H1 (cell line): ENCODE data around the gene PHF13. TPM values are rescaled to one million over a fixed set of nuclear protein-coding genes. Genes with fewer than 3 reads are reported as not detected.

Experiments used
- CTCF ChIA-PET: fragments of 300-600 bp; sonication (Branson Sonifier 250); formaldehyde crosslinking; loops from one replicate; lab custom pipeline; 2021; ENCODE audit not compliant: partially characterized antibody; lab: Charles Lee
- POLR2A ChIA-PET: fragments of 300-600 bp; sonication (Branson Sonifier 250); formaldehyde crosslinking; loops from one replicate; lab custom pipeline; 2021; ENCODE audit warnings: inconsistent platforms; ENCODE audit not compliant: partially characterized antibody; lab: Charles Lee
- DNase-seq, 2 experiments: peaks; one replicate each; pipeline versions ENCODE4 v3.0.0 to v3.0.0-alpha.2; 2010 to 2022; ENCODE audit warnings: low spot score in 2 of 2, low read depth in 1 of 2, mixed read lengths in 1 of 2
- FAIRE-seq: peaks from 2 replicates; lab custom pipeline; 2011; peaks lifted over from hg19 to GRCh38; lab: Jason Lieb, UNC
- H2AFZ ChIP-seq: 2 replicates; pipeline ENCODE4 v1.8.1; 2012; ENCODE audit warnings: low read length, inconsistent platforms
- H2AK5ac ChIP-seq: 2 replicates; pipeline ENCODE4 v1.6.1; 2013; ENCODE audit warnings: low read depth, low read length
- H2BK120ac ChIP-seq: replicated peaks from 2 replicates; pipeline ENCODE3; 2013; ENCODE audit warnings: low read depth, low read length, inconsistent platforms
- H2BK12ac ChIP-seq: 2 replicates; pipeline ENCODE4 v1.6.1; 2013; ENCODE audit warnings: low read depth, low read length
- H2BK15ac ChIP-seq: 2 replicates; pipeline ENCODE4 v1.6.1; 2013; ENCODE audit warnings: low read length
- H2BK20ac ChIP-seq: 2 replicates; pipeline ENCODE4 v1.6.1; 2013; ENCODE audit warnings: low read length
- H2BK5ac ChIP-seq: 2 replicates; pipeline ENCODE4 v1.6.1; 2013; ENCODE audit warnings: low read depth, low read length
- H3K14ac ChIP-seq: 2 replicates; pipeline ENCODE4 v1.6.1; 2013; ENCODE audit warnings: inconsistent platforms; ENCODE audit not compliant: insufficient read length
- H3K18ac ChIP-seq: 2 replicates; pipeline ENCODE4 v1.6.1; 2013; ENCODE audit warnings: low read length; ENCODE audit errors: extremely low read depth
- H3K23ac ChIP-seq: 2 replicates; pipeline ENCODE4 v1.6.1; 2013; ENCODE audit warnings: inconsistent platforms; ENCODE audit not compliant: insufficient read length
- H3K23me2 ChIP-seq: 2 replicates; pipeline ENCODE4 v1.6.1; 2013; ENCODE audit warnings: low read depth, low read length
- H3K27ac ChIP-seq: 2 replicates; pipeline ENCODE4 v1.6.1; 2011; ENCODE audit warnings: low read depth, low read length, inconsistent platforms
- H3K27me3 ChIP-seq, 4 experiments: replicated peaks in 1 of 4; 1 replicate in 1 of 4; 2 replicates in 3 of 4; pipeline versions ENCODE4 v1.6.1 to v1.8.1; 2011 to 2013; ENCODE audit warnings: low read length in 3 of 4, mild to moderate bottlenecking in 3 of 4, inconsistent platforms in 2 of 4, mixed read lengths in 2 of 4, moderate library complexity in 1 of 4; ENCODE audit not compliant: control insufficient read depth in 3 of 4, insufficient read depth in 3 of 4; ENCODE audit errors: extremely low read depth in 1 of 4
- H3K36me3 ChIP-seq, 4 experiments: 2 replicates each; pipeline versions ENCODE4 v1.6.1 to v1.8.1; 2011 to 2013; ENCODE audit warnings: mild to moderate bottlenecking in 4 of 4, low read length in 3 of 4, moderate library complexity in 2 of 4, control low read depth in 1 of 4, inconsistent platforms in 1 of 4; ENCODE audit not compliant: insufficient read depth in 4 of 4, control insufficient read depth in 2 of 4
- H3K4ac ChIP-seq: replicated peaks from 2 replicates; pipeline ENCODE3; 2013; ENCODE audit warnings: low read length, low read depth, mixed read lengths, inconsistent platforms; ENCODE audit not compliant: insufficient read length
- H3K4me1 ChIP-seq, 4 experiments: replicated peaks in 1 of 4; 1 replicate in 1 of 4; 2 replicates in 3 of 4; pipeline versions ENCODE4 v1.6.1 to v1.8.1; 2011 to 2013; ENCODE audit warnings: low read length in 3 of 4, inconsistent platforms in 2 of 4, mixed read lengths in 1 of 4; ENCODE audit not compliant: insufficient read depth in 4 of 4, control insufficient read depth in 3 of 4
- H3K4me2 ChIP-seq, 2 experiments: 2 replicates each; pipeline versions ENCODE4 v1.6.1 to v1.8.1; 2011 to 2013; ENCODE audit warnings: low read depth in 2 of 2, low read length in 2 of 2, control low read depth in 1 of 2, inconsistent platforms in 1 of 2, mild to moderate bottlenecking in 1 of 2; ENCODE audit not compliant: insufficient read depth in 1 of 2
- H3K4me3 ChIP-seq, 4 experiments: fragments of 200-600, 300-600 bp in 1 of 4; sonication (generic), shearing (Covaris generic), sonication (Bioruptor Twin) in 1 of 4; 2 replicates each; pipeline versions ENCODE4 v1.5.1 to v1.8.1; 2011 to 2016; ENCODE audit warnings: low read length in 4 of 4, low read depth in 3 of 4, control low read depth in 2 of 4, inconsistent platforms in 2 of 4, mild to moderate bottlenecking in 2 of 4, mixed read lengths in 1 of 4, moderate library complexity in 1 of 4; ENCODE audit not compliant: insufficient read depth in 2 of 4; ENCODE audit errors: extremely low read depth in 1 of 4
- H3K56ac ChIP-seq: replicated peaks from 2 replicates; pipeline ENCODE3; 2013; ENCODE audit warnings: low read depth, mild to moderate bottlenecking, mixed read lengths, low read length, inconsistent platforms; ENCODE audit not compliant: insufficient read length
- H3K79me1 ChIP-seq: 2 replicates; pipeline ENCODE4 v1.6.1; 2013; ENCODE audit warnings: low read depth, low read length, control low read depth
- H3K79me2 ChIP-seq, 2 experiments: 2 replicates each; pipeline versions ENCODE4 v1.6.1 to v1.8.1; 2012 to 2013; ENCODE audit warnings: low read length in 2 of 2, mild to moderate bottlenecking in 2 of 2, inconsistent platforms in 1 of 2; ENCODE audit not compliant: insufficient read depth in 2 of 2, control insufficient read depth in 1 of 2
- H3K9ac ChIP-seq, 4 experiments: replicated peaks in 1 of 4; 1 replicate in 1 of 4; 2 replicates in 3 of 4; pipeline versions ENCODE4 v1.6.1 to v1.8.1; 2011 to 2013; ENCODE audit warnings: low read depth in 3 of 4, low read length in 3 of 4, control low read depth in 2 of 4, mild to moderate bottlenecking in 2 of 4, moderate library complexity in 2 of 4, inconsistent platforms in 1 of 4; ENCODE audit errors: extremely low read depth in 1 of 4
- H3K9me3 ChIP-seq, 2 experiments: 2 replicates each; pipeline versions ENCODE4 v1.6.1 to v1.8.1; 2012 to 2013; ENCODE audit warnings: mild to moderate bottlenecking in 2 of 2, moderate library complexity in 2 of 2, control low read depth in 1 of 2, inconsistent platforms in 1 of 2, low read depth in 1 of 2, low read length in 1 of 2, mixed read lengths in 1 of 2; ENCODE audit not compliant: insufficient read depth in 2 of 2
- H4K20me1 ChIP-seq, 2 experiments: replicated peaks in 1 of 2; 2 replicates each; pipeline versions ENCODE3 to v1.8.1; 2011 to 2013; ENCODE audit warnings: inconsistent platforms in 2 of 2, low read length in 2 of 2, mild to moderate bottlenecking in 1 of 2; ENCODE audit not compliant: insufficient read depth in 2 of 2, control insufficient read depth in 1 of 2
- H4K5ac ChIP-seq: 2 replicates; pipeline ENCODE4 v1.6.1; 2013; ENCODE audit warnings: low read length, low read depth, mixed read lengths, inconsistent platforms; ENCODE audit not compliant: insufficient read length
- H4K8ac ChIP-seq: 2 replicates; pipeline ENCODE4 v1.8.0; 2013; ENCODE audit warnings: mild to moderate bottlenecking, moderate library complexity, low read length, inconsistent platforms; ENCODE audit not compliant: insufficient read depth; ENCODE audit errors: extremely low read depth
- H4K91ac ChIP-seq: replicated peaks from 2 replicates; pipeline ENCODE3; 2013; ENCODE audit warnings: low read length, mixed read lengths, inconsistent platforms; ENCODE audit not compliant: insufficient read length
- CREB1 ChIP-seq: IDR thresholded peaks from 2 replicates; pipeline ENCODE4 v1.6.1; 2012; ENCODE audit warnings: inconsistent platforms
- CTCF ChIP-seq, 3 experiments: IDR thresholded peaks; 1 replicate in 2 of 3; 2 replicates in 1 of 3; pipeline versions ENCODE4 v1.5.1 to v1.6.1; 2011; ENCODE audit warnings: low read length in 3 of 3, mild to moderate bottlenecking in 3 of 3, inconsistent platforms in 2 of 3, low read depth in 1 of 3, moderate library complexity in 1 of 3; ENCODE audit not compliant: insufficient read depth in 1 of 3; ENCODE audit errors: control extremely low read depth in 1 of 3
- E2F6 ChIP-seq: IDR thresholded peaks from 2 replicates; pipeline ENCODE4 v1.6.1; 2012; ENCODE audit warnings: inconsistent platforms
- EGR1 ChIP-seq: IDR thresholded peaks from 2 replicates; pipeline ENCODE4 v1.6.1; 2011; ENCODE audit warnings: low read depth, low read length, borderline replicate concordance
- KDM4A ChIP-seq: IDR thresholded peaks from one replicate; pipeline ENCODE4 v1.7.1; 2012; ENCODE audit warnings: low read depth, mild to moderate bottlenecking, moderate library complexity, low read length, inconsistent platforms; ENCODE audit not compliant: severe bottlenecking
- NANOG ChIP-seq: IDR thresholded peaks from 2 replicates; pipeline ENCODE4 v1.6.1; 2011; ENCODE audit warnings: low read length, low read depth, mild to moderate bottlenecking, inconsistent platforms; ENCODE audit not compliant: insufficient read depth, poor library complexity, severe bottlenecking
- POLR2A ChIP-seq, 2 experiments: IDR thresholded peaks; 1 replicate in 1 of 2; 2 replicates in 1 of 2; pipeline ENCODE4 v1.6.1; 2011; ENCODE audit warnings: low read depth in 2 of 2, low read length in 2 of 2, mild to moderate bottlenecking in 2 of 2; ENCODE audit errors: control extremely low read depth in 1 of 2
- WGBS, 2 experiments: shearing (Covaris generic) in 1 of 2; methylation state at CpG; one replicate each; pipeline versions ENCODE4 v1.1.6 to v1.1.7; 2013 to 2015; ENCODE audit warnings: low lambda C conversion rate in 2 of 2, mixed read lengths in 2 of 2, inconsistent platforms in 1 of 2, low coverage in 1 of 2, missing lambda C conversion rate in 1 of 2; ENCODE audit not compliant: insufficient replicate concordance in 2 of 2, insufficient coverage in 1 of 2, insufficient read length in 1 of 2; ENCODE audit errors: extremely low coverage in 1 of 2, missing lambda C conversion rate in 1 of 2; 5-methylcytosine and 5-hydroxymethylcytosine counted together
- polyA plus RNA-seq, 7 experiments: library from polyadenylated mRNA; depleted of rRNA in 3 of 7; stranded (reverse) in 5 of 7; unstranded in 2 of 7; fragments of >200 nt in 5 of 7; fragments of 200-250 nt in 2 of 7; gene quantifications; 1 replicate in 5 of 7; 2 replicates in 1 of 7; 4 replicates in 1 of 7; pipeline versions ENCODE4 v1.2.1 to v1.2.3, GENCODE V29; 2011 to 2013; ENCODE audit warnings: missing spikeins in 2 of 7, mixed read lengths in 2 of 7
- total RNA-seq: library from RNA; stranded (reverse); fragmentation: NEBNext Ultra II Directional; extraction: Animal tissue kit (Norgen Biotek cat#: 25700); gene quantifications from 2 replicates; pipeline ENCODE4 v1.2.1, GENCODE V29; 2021

PHF13 gene
- total and polyA plus RNA-seq, 2 of the 8 experiments (the other 6 are each of a cell fraction or from before 2014, with no cell fraction given) = 11.7 to 39.6 TPM

- H3K4me1 ChIP-seq = 0 out of 7 replicates have a peak, but pooled peaks cover 0 to 2% (median 0%) of the 10 kb centered on the region in 4 experiments
- peak within 1 kb of the TSS; percentile 75 for H3K27ac ChIP-seq
- peaks cover 4% of the 10 kb centered on the region; the same call in 1 of the 2 replicates for H3K79me1 ChIP-seq
- no peak within 1 kb of the TSS for H2BK120ac ChIP-seq
- no peak within 1 kb of the TSS for H4K5ac ChIP-seq
- H3K14ac ChIP-seq = no peak within 1 kb of the TSS
- peak within 1 kb of the TSS; percentile 74 to 83 (median 76) for H3K4me3 ChIP-seq
- H2AK5ac ChIP-seq = no peak within 1 kb of the TSS
- H2BK5ac ChIP-seq = no peak within 1 kb of the TSS
- H3K23ac ChIP-seq = no peak within 1 kb of the TSS
- H2BK20ac ChIP-seq = no peak within 1 kb of the TSS
- peak within 1 kb of the TSS; percentile 37 for H3K56ac ChIP-seq
- peak; percentile 50 for FAIRE-seq
- H3K4ac ChIP-seq = no peak within 1 kb of the TSS
- H3K9me3 ChIP-seq = no peaks in the 10 kb centered on the region
- POLR2A ChIA-PET = interaction anchor here (1.0 to 14.3 kb wide), 8 partner anchors 9 to 40 kb away, joined by 3 to 175 read pairs (median 7); partner anchors contain the start of genes KLHL21 and PHF13
- WGBS, 2 experiments = 4% methylated on average over 58 of the region's 73 CpGs; no CpG with 5 or more reads in 1 of the 2 experiments
- peaks cover 0 to 35% of the 10 kb centered on the region in 2 experiments; a peak in 3 of 4 replicates for H3K79me2 ChIP-seq
- H3K9ac ChIP-seq = peak within 1 kb of the TSS; percentile 13 to 70 (median 54)
- peak in 1 of 2 experiments; percentile 93 for DNase-seq
- peak within 1 kb of the TSS; percentile 64 to 98 for H3K4me2 ChIP-seq
- H2BK15ac ChIP-seq = 0 out of 2 replicates have a peak within 1 kb of the TSS, but pooled peaks have one; percentile 46
- peaks cover 9 to 47% (median 28%) of the 10 kb centered on the region in 4 experiments for H3K36me3 ChIP-seq
- H2BK12ac ChIP-seq = no peak within 1 kb of the TSS
- peak within 1 kb of the TSS; percentile 93 for H4K8ac ChIP-seq
- H4K91ac ChIP-seq = no peak within 1 kb of the TSS
- H3K23me2 ChIP-seq = no peaks in the 10 kb centered on the region; the same call in 1 of the 2 replicates
- CTCF ChIA-PET = interaction anchor here (0.7 to 4.7 kb wide), 11 partner anchors 7 to 253 kb away, joined by 3 to 21 read pairs (median 4); no protein-coding TSS in a partner anchor
- H3K27me3 ChIP-seq = no peaks in the 10 kb centered on the region
- H4K20me1 ChIP-seq = peaks cover 10 to 18% of the 10 kb centered on the region in 2 experiments
- H2AFZ ChIP-seq = peak within 1 kb of the TSS; percentile 75; the same call in 1 of the 2 replicates
- no peak within 1 kb of the TSS for H3K18ac ChIP-seq
- TF ChIP-seq E2F6 (no peak), POLR2A (IDR thresholded peaks at IDR 0.05; ENCODE audit: control extremely low read depth in 1 of 2, low read depth in 2 of 2, low read length in 2 of 2) (peak in 1 of 2 experiments; percentile 25; a peak in 1 of 3 replicates), EGR1 (no peak), CREB1 (peak; percentile 69), KDM4A (peak; percentile 47), CTCF (IDR thresholded peaks at IDR 0.05; ENCODE audit: control extremely low read depth in 1 of 3, insufficient read depth in 1 of 3, low read depth in 1 of 3, low read length in 3 of 3) (peak in 1 of 3 experiments; percentile 38; a peak in 2 of 4 replicates), NANOG (peak; percentile 34)
Observed at GRCh38 chr1:6624710-6625583, 11.4 kb downstream of the PHF13 start, which contains the start of gene THAP3. Gene THAP3 (plus strand): TSS chr1:6624868. CDS start chr1:6625219, 351 bp downstream.
